ENCODE data around the gene SERPINA12.

SERPINA12 gene

GRCh38 chr14:94473666-94474410, 35.4 kb downstream of the SERPINA12 start:
- Histone ChIP-seq H3K27ac (no peak overlapping the region), H2AFZ (no peak overlapping the region), H3K4me3 (ENCODE audit: low read depth, low read length) (no peak overlapping the region), H3K9me3 (ENCODE audit: control insufficient read depth, low read length) (no peaks in the 10 kb centered on the region), H3K79me2 (no peaks in the 10 kb centered on the region), H3K9ac (no peak overlapping the region), H3K4me1 (no peaks in the 10 kb centered on the region), H3K36me3 (ENCODE audit: control insufficient read depth, insufficient read depth, low read length) (no peaks in the 10 kb centered on the region), H3K27me3 (ENCODE audit: control insufficient read depth, insufficient read depth, low read length) (no peaks in the 10 kb centered on the region), H3K4me2 (ENCODE audit: low read length) (no peak overlapping the region)
- TF ChIP-seq CTCF (IDR thresholded peaks at IDR 0.05), result no peak

GRCh38 chr14:94472842-94473241, 36.4 kb downstream of the SERPINA12 start:
- H3K4me3 ChIP-seq (ENCODE audit: low read depth, low read length), result no peak overlapping the region
- H3K36me3 ChIP-seq (ENCODE audit: control insufficient read depth, insufficient read depth, low read length), result no peaks in the 10 kb centered on the region
- no peak overlapping the region for H3K9ac ChIP-seq
- no peak for TF ChIP-seq CTCF (IDR thresholded peaks at IDR 0.05)
- H3K9me3 ChIP-seq (ENCODE audit: control insufficient read depth, low read length), result no peaks in the 10 kb centered on the region
- H3K4me2 ChIP-seq (ENCODE audit: low read length), result no peak overlapping the region
- no peak overlapping the region for H3K27ac ChIP-seq
- no peaks in the 10 kb centered on the region for H3K27me3 ChIP-seq (ENCODE audit: control insufficient read depth, insufficient read depth, low read length)
- H3K79me2 ChIP-seq, result no peaks in the 10 kb centered on the region
- H2AFZ ChIP-seq, result no peak overlapping the region
- H3K4me1 ChIP-seq, result no peaks in the 10 kb centered on the region

- no peak overlapping the region for H3K27ac ChIP-seq
- H3K9me3 ChIP-seq (ENCODE audit: control insufficient read depth, low read length), result no peaks in the 10 kb centered on the region
- no peak overlapping the region for H2AFZ ChIP-seq
- no peak overlapping the region for H3K4me3 ChIP-seq (ENCODE audit: low read depth, low read length)
- H3K79me2 ChIP-seq, result no peaks in the 10 kb centered on the region
- H3K4me2 ChIP-seq (ENCODE audit: low read length), result no peak overlapping the region
- H3K27me3 ChIP-seq (ENCODE audit: control insufficient read depth, insufficient read depth, low read length), result no peaks in the 10 kb centered on the region
- no peak for TF ChIP-seq CTCF (IDR thresholded peaks at IDR 0.05)
- no peaks in the 10 kb centered on the region for H3K4me1 ChIP-seq
- H3K9ac ChIP-seq, result no peak overlapping the region
- H3K36me3 ChIP-seq (ENCODE audit: control insufficient read depth, insufficient read depth, low read length), result no peaks in the 10 kb centered on the region
Observed at GRCh38 chr14:94471045-94471444, 38.2 kb downstream of the SERPINA12 start.

GRCh38 chr14:94470311-94470710, 39.0 kb downstream of the SERPINA12 start:
- Histone ChIP-seq H3K27me3 (ENCODE audit: control insufficient read depth, insufficient read depth, low read length) (no peaks in the 10 kb centered on the region), H3K4me1 (no peaks in the 10 kb centered on the region), H3K79me2 (no peaks in the 10 kb centered on the region), H2AFZ (no peak overlapping the region), H3K9ac (no peak overlapping the region), H3K4me2 (ENCODE audit: low read length) (no peak overlapping the region), H3K9me3 (ENCODE audit: control insufficient read depth, low read length) (no peaks in the 10 kb centered on the region), H3K27ac (no peak overlapping the region), H3K4me3 (ENCODE audit: low read depth, low read length) (no peak overlapping the region), H3K36me3 (ENCODE audit: control insufficient read depth, insufficient read depth, low read length) (no peaks in the 10 kb centered on the region)
- TF ChIP-seq CTCF (IDR thresholded peaks at IDR 0.05), result no peak

GRCh38 chr14:94469261-94469660, 40.0 kb downstream of the SERPINA12 start:
- Histone ChIP-seq H3K9me3 (ENCODE audit: control insufficient read depth, low read length) (no peaks in the 10 kb centered on the region), H2AFZ (no peak overlapping the region), H3K4me3 (ENCODE audit: low read depth, low read length) (no peak overlapping the region), H3K9ac (no peak overlapping the region), H3K27me3 (ENCODE audit: control insufficient read depth, insufficient read depth, low read length) (no peaks in the 10 kb centered on the region), H3K4me1 (no peaks in the 10 kb centered on the region), H3K4me2 (ENCODE audit: low read length) (no peak overlapping the region), H3K27ac (no peak overlapping the region), H3K79me2 (no peaks in the 10 kb centered on the region), H3K36me3 (ENCODE audit: control insufficient read depth, insufficient read depth, low read length) (no peaks in the 10 kb centered on the region)
- no peak for TF ChIP-seq CTCF (IDR thresholded peaks at IDR 0.05)

Data from parathyroid adenoma (tissue), 2 donors.